T-helper 22 cell (primary cell): ENCODE data around the gene RAB7B.

Experiments
- DNase-seq: peaks from one replicate; pipeline ENCODE4 v3.0.0-alpha.2; 2020; ENCODE audit warnings: low read depth

Gene RAB7B

GRCh38 chr1:205948886-205949285 lies 54.3 kb downstream of the RAB7B start:
- DNase-seq, result no peak

DNA sequence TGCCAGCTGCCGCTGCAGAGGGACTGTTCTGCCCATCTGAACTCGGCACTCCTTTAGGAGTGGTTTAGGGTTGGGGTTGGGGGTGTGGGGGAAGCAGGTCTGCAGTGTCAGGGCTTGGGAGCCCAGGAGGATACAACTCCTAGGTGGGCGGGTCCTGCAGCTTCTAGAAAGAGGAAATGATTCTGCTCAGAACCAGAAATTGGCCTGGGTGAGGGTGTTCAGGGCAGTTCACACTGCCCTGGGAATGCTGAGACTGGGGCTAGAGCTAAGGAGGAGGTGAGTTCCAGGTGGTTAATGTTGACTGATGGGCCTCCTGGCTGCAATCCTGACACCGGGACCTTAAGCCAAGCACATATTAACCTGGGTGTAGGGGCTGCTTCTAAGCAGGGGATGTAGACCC lies 55.2 kb downstream of the RAB7B start:
- no peak for DNase-seq

DNA sequence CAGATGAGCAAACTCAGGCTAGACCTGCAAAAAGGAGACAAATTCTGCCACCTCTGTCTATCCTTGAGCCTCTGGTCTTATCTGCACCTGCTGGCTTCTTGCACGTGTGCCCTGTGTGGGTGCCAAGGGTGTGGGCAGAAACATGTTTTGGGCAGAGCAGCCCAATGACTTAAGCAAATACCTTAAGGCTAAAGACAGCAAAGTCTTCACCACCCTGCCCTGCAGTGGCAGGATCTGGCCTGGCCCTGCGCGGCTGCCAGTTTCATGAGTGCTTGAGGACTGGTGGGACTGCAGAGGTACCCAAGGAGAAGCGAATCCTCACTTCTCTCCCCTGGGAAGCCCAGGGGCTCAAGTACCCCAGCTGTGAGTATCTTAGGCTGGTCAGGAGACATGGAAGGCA lies 56.2 kb downstream of the RAB7B start:
- DNase-seq, result no peak

DNA sequence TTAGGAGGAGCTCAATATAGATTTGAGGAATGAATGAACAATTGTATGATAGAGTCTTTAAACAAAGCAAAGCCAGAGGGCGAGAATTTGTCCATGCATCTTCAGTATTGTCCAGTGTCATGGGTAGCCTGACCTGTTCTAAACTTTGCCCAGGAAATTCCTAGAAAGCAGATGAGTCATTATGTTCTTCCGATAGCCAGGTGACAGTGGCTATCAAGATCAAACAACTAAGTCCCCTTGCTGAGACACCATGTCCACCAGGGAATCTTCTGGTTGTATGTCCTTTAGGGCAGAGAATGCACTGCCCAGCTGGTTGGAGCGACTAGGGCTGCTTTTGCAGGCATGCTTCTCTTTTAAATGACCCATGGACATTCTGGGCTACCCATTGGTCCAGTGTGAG lies 58.1 kb downstream of the RAB7B start:
- no peak for DNase-seq

DNA sequence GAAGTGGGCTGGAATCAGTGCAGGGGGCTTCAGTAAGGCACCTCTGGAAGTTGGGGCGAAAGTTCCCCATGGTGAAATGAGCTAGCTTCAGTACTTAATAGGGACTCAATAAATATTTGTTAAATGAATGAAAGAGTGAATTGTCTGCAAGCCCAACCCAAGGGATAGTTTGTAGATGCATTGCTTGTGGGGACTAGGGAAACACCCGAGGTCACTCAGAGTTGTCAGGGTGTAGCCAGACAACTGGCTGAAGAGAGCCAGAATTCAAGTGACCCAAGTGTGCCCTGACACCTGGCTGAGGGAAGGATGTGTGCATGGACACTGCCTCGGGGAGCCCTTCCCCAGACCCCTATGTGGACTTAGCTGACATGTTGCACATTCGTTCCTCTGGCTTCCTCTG lies 58.7 kb downstream of the RAB7B start:
- no peak for DNase-seq

DNA sequence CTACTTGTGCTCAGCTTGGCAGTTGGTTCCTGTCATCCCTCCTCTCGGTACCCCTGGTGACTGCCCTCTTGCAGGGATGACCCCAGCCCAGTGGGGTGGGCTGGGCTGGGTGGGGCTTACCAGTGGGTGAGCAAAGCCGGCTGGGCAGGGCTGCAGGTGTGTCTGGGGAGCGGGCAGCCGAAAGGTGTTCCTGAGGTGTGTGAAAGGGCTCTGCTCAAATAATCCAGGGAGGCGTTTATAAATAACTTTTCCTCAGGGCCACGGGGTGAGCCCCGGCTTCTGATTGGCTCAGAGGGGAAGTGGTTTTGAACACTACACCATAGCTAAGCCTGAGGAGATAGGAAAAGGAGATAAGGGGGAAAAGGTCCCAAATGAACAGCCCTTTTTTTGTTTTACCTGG lies 60.0 kb downstream of the RAB7B start, which contains the start of gene SLC26A9:
TSS of gene SLC26A9 (minus strand) at position 212 of the 400 bp plus-strand sequence. CDS start 7,636 bp downstream, outside the sequence.
- no peak for DNase-seq

- no peak for DNase-seq
These were observed 60.5 kb downstream of the RAB7B start for GRCh38 chr1:205942631-205943159.

GRCh38 chr1:205940710-205941109 lies 62.5 kb downstream of the RAB7B start:
- no peak for DNase-seq

DNA sequence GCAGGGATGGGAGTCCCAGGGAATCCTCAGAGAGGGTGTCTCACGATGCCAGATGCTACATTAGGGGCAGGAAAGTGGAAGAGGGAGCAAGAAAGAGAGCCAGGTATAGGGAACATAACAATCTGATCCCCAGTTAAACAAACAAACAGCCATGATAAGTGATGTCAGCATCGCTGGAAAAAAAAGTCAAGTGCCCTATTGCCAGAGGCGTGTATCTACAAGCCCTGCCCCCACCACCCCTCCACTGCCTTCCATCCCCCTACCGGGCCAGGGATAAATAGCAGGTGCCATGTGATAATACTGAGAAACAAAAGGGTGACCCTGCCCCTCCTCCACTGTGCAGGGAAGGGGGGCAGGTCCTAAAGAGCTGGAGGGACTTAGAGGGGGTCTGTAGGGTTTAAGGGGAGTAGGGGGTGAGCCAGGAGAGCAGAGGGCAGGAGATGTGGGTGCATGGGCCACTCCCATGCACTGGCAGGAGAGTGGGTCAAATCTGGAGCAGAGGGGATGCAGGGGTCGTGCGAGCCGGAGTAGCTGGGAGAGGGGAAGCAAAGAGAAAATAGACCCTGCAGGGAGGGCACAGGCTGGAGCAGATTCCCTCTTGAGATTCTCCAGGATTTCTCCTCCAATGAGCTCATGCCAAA lies 63.4 kb downstream of the RAB7B start:
- no peak for DNase-seq

DNA sequence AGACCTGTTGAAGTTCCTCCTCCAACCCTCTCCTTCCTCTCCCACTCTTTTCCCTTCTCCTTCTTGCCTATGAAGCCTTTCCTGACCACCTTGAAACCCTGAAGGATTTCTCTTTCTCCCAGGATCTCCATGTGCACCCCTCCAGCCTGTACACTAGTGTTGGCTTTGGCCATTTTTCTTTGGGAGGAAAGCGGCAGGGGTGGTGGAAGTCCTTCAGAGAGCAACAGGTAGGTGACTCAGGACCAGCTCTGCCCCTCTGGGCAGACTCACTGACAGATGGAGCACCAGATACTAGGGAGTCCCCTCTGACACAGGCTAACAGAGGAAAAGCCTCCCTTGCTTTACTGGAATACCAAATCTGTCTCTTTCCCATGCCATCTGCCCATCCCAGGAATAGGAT lies 64.5 kb downstream of the RAB7B start:
- DNase-seq, result no peak

- no peak for DNase-seq
These were observed 66.2 kb downstream of the RAB7B start for GRCh38 chr1:205936846-205937586.

DNA sequence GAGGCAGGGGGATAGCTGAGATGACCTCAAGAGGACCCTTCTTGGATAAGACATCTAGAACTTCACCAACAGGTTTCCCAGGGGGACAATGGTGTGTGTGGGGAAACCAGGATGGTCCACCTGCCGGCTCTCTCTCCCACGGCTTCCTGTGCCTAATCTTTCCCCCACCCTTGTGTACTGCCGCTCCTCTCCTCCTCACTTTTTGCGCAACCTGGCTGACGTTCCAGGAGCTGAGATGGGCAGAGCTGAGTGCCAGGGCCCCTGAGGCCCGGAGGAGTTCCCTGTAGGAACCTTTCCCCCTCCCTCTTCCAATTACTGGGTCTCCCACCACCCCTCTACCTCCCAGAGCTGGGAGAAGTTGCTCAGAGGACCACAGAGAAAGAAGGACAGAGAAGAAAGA lies 66.9 kb downstream of the RAB7B start:
- no peak for DNase-seq

- DNase-seq, result no peak
These were observed 67.3 kb downstream of the RAB7B start for GRCh38 chr1:205935869-205936268.

DNA sequence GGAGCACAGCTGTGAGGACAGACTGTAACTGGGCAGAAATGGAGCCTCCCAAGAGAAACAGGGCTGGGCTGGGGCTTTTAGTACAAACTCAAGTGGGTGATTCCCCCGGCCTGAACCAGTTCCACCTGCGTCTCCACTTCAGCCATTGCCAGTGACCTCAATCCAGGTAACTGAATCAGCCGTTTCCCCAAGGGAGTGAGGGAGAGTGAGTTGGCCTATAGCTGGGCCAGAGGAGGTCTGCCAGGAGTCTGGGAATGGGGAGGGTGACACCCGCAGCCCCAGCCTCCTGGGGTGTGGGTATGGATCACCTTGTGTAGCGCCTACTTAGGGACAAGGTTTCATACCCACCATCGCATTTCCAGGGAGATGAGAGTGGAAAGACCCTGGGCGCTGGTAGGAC lies 68.4 kb downstream of the RAB7B start:
- DNase-seq, result no peak

GRCh38 chr1:205933671-205934618 lies 69.2 kb downstream of the RAB7B start:
- DNase-seq, result no peak

DNA sequence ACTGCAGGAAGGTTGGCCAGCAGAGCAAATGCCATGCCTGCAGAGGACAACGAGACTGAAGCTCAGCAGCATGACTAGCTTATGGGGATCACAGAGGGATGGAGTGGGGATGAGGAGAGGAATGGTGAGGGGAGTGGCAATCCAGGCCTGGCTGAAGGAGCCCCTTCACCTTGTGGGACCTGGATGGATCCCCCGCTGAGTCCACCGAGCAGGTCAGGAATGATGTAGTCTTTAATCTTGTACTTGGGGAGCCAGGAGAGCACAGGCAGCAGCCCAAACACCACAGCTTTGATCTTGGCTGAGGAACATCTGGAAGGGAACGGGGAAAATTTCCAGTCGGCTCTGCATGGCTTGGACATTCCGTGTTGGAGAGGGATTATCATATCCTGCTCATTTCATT lies 70.4 kb downstream of the RAB7B start:
- no peak for DNase-seq

GRCh38 chr1:205930799-205931281 lies 72.4 kb downstream of the RAB7B start:
- DNase-seq, result no peak

DNA sequence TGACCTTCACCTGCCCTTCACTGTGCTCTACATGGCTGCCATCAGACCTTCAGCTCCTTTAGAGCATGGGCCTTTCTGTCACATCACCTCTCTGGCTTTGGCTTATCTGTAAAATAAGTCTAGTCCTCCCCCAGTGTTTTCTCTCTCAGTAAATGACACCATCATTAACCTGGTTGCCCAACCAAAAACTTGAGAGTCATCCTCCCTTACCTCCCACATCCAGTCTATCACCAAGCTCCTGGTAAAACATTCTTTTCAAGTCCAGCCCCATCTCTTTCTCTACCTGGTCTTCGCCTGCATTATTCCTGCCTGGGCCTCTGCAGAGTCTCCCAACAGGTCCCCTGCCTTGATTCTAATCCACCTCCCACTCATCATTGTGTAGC lies 73.0 kb downstream of the RAB7B start:
- DNase-seq, result no peak

- DNase-seq, result no peak
These were observed 73.5 kb downstream of the RAB7B start for GRCh38 chr1:205929496-205930194.

- no peak for DNase-seq
These were observed 74.9 kb downstream of the RAB7B start for GRCh38 chr1:205928317-205928716.

DNA sequence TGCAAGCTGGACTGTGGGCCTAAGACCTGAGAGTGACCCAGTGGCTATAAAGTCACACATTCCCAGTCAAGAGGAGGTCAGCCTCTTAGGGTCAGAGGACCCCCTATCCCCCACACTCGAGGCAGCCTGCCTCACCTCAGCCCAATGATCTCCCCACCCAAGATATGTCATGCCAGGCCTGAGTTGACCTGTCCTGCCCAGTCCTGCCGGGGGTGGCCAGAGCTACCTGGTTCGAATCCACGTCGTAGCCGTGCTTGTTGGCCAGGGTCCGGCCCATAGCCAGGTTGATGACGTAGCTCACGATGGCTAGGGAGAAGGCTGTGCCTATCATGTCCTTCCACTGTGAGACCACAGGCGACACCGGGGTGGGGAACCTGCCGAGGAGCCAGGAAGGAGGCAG lies 75.5 kb downstream of the RAB7B start:
- no peak for DNase-seq

- DNase-seq, result no peak
These were observed 75.9 kb downstream of the RAB7B start for GRCh38 chr1:205927247-205927646.
